Hematopoietic multipotent progenitor cell treated with erythropoietin and hydrocortisone succinate and interleukin-3 and kit ligand, for 4 days (in vitro differentiated cells): Measurements from ENCODE around the gene PHC3.

ENCODE experiments used
- DNase-seq: peaks from one replicate; pipeline ENCODE4 v3.0.0-alpha.2; 2015

PHC3 gene

DNA sequence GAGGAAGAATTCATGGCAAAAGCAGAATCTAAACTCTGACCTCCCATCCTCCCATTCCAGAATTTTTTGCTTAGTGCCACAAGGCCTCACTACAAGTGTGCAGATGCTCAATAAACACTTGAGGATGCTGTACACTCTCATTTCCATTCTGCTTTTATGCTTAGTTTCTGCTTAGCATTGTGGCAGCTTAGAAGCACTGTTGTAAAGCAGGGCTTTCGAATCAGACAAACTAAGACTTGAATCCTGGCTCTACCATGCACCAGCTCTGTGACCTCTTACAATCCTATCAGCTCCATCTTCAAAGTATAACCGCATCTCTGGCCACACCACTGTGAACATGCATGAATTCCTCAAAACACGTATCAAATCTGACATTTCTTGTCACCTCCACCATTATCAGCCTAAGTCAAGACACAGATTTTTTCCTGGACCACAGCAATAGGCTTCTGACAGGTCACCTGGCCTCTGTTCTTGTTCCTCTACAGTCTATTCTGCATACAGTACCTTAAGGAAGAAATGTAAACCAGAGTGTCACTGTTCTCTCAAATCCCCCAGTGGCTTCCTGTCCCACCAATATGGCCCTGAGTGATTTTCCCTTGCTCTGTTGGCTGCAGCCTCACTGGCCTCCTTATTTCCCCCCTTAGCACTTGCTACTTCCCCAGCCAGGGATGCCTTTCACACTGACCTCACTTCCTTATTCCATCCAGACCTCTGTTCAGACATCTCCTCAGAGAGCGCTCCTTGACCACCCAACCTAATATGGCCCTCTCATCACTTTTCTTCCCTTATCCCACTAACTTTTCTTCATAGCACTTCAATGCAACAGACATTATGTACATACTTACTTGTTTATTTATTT, 8.1 kb upstream of the PHC3 start:
- DNase-seq, result no peak

DNA sequence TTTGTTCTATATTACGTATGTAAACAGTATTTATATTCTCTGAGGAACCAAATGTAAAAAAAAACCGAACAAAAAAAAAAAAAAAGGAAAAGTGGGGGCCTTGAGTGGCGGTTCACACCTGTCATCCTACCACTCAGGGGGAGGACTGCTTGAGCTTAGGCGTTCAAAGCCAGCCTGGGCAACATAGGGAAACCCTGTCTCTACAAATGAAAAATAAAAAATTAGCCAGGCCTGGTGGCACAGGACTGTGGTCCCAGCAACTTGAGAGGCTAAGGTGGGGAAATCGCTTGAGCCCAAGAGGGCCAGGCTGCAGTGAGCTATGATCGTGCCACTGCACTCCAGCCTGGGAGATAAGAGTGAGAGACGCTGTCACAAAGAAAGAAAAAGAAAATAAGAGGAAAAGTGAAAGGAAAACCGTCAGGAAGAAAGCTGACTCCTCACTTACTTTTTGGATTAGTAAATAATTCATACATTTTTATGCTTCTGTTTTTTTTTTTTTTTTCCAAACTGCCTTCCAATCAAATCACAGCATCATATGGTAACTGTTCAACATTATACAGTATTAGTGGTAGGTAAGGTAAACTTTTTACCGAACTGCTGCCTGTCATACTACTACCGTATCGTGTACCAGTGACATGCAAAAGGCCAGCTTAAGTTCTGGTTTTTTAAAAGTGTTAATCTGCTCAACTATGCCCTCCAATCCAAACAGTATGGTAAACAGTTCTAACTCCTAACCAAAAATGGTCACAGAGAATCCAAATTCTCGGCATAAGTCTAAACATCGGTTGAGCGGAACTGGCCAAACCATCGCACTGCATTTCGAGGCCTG, 1.2 kb downstream of the PHC3 start:
- peak; percentile 50 for DNase-seq

DNA sequence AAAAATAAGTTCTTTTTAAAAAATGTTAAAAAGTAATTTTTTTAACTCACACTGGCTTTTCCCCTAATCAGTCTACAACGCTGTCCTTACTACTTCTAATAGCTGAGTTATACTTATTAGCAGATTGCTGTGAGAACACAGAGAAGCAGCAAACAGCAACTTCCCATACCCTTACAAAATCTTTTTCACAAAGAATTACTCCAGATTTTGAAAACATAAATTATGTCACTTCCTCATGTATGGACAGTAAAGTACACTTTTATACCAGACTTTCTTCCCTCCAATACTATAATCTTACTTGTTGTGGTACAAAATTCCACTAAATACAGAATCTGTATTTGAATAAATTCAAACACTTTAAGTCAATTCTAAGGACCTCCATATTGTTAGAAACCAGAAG, 2.1 kb downstream of the PHC3 start:
- peak; percentile 26 for DNase-seq

DNA sequence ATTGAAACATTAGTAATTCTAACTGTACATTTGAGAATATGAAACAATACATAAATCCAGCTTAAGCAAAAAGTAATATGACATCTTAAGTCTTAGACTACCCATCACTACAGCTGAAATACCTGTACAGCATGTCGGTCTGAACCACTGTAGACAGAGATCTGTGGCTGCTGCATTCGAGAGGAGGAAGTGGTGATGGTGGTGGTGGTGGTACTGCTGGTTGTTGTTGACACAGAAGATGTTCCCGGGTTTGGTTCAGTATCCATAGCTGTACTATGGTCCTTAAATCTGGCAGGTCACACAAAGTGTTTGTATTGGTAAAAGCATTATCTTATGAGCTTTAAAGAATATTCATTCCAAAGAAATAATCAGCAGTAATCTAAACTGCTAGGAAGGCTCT, 2.9 kb downstream of the PHC3 start:
- DNase-seq, result peak; percentile 41

DNA sequence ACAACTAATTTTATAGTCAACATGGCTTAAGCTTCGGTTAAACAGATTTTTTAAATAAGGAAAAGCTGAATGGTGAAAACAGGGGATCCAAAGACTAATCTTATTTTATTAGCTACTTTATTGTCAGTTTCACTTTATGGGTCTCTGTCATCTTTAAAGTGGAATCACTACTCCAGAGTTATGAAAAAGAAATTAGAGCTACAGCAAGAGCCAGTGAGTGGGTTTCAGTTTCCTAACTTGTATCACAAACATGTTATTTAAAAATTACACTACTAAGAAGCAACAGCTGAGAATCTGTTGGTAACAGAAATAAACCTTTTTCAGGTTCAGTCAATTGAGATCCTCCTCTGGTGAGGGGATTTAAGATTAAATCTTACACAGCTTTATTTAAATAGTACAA, 10.0 kb downstream of the PHC3 start:
- no peak for DNase-seq

DNA sequence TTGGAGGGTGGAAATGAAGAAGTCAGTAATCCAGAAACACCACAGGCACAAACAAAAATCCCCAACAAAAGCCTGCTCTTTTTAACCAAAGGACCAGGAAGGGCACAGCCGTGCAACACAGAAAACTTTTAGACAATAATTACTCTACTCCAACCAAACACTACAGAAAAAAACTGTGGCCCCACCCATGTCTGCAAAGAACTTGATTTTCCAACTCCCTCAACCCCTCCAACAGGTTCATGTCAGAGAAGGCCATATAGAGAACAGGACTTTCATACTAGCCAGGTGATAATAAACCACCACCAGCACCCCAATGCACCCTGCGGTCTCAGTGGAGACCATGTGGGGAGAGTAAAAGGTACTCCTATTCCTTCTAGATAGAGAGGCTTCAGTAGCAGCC, 16.8 kb downstream of the PHC3 start:
- DNase-seq, result no peak

DNA sequence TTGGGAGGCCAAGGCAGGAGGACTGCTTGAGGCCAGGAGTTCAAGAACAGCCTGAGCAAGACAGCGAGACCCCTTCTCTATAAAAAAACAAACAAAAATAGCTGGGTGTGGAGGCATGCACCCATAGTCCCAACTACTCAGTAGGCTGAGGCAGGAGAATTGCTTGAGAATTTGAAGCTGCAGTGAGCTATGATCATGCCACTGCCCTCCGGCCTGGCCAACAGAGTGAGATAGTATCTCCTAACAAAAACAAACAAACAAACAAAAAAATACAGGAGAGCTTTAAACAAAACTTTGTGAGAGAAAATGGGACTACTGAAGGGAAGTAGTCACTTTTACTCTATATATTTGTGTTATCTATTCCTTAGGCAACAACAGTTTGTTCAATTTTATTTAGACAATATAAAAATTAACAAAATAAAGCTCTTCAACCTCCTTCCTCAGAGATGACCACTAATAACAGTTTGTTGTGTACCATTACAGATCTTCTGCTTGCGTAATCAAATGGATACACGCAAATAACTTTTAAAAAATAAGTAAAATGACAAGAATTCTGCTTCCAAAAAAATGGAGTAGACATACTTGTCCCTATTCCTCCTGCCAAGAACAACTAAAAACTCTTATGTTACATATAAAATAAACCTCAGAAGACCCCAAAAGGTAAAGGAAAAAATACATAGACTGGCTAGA, 17.4 kb downstream of the PHC3 start:
- no peak for DNase-seq

DNA sequence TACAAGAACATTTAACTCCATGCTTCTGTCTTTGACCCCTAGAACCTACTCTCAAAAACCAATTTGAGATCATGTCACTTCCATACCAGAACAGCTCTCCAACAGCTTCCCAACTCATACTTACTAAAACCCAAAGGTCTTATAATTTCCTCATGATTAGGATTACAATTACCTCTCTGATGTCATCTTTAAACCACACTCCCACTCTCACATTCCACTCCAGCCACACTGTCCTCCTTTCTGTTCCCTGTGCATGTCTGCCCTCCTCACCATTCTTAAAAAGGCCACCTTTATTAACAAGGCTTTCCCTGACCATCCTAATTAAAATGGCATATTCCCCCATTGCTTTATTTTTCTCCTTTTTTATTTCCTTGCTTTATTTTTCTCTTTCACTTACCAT, 18.9 kb downstream of the PHC3 start:
- no peak for DNase-seq

DNA sequence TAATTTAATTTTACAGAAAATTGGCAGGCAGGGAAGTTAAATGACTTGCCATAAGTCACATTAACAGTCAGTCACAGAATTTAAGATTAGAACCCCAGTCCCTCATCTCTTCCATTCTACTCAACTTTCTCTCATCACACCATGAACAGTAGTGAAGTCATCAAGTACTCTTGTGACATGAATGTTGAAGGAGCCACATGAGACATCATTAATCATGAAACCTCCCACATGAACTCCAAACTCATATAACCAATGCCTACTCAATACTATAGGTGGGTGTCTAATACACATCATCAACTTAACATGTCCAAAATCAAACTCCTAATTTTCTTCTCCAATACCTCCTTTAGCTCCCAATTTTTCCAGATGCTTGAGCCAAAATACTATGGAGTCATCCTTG, 19.5 kb downstream of the PHC3 start:
- DNase-seq, result no peak

DNA sequence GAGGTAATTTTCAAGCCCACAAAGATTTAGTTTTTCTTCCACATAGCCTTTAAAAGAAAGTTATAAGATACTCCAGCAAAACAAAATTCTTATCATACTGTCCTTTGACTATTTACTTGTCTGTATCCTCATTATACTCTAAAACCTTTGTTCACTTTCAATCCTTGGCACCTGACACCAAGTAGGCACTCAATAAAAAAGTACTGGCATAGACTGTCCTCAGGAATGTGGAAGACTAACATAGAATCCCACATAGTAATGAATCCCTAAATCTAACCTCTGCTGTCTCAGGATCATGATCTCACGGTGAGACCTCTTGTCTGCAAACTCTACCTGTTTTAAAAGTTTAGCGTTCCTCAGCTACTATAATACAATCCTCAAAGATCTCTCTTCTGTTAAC, 21.6 kb downstream of the PHC3 start:
- no peak for DNase-seq

DNA sequence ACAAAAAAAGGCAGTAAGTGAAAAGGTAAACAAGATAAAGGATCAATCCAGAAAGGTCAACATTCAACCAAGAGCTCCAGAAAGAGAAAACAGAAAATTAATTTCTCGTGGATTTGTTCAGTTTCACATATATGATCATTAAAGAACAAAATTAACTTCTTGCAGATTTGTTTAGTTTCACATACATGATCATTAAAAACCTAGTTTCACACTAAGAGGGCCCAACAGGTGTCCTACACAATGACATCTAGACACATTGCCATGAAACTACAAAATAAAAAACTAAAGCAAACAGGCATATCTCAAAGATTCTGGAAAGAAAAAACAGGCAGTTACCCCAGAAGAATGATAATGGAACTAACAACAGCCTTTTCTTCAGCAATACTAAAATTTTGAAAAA, 22.1 kb downstream of the PHC3 start:
- DNase-seq, result no peak

DNA sequence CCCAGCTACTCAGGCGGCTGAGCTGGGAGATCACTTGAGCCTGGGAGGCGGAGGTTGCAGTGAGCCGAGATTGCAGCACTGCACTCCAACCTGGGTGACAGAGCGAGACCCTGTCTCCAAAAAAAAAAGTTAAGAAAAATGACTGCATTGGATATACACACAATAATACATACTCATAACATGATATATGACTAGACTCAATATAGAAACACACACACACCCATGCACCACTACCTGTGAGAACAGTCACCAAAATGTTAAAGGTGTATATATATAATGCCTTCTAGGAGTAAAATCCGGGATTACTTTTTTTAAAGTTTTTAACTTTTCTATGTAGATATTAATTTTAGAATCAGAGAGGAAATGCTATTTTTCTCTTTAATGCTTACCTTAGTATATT, 25.9 kb downstream of the PHC3 start:
- no peak for DNase-seq

DNA sequence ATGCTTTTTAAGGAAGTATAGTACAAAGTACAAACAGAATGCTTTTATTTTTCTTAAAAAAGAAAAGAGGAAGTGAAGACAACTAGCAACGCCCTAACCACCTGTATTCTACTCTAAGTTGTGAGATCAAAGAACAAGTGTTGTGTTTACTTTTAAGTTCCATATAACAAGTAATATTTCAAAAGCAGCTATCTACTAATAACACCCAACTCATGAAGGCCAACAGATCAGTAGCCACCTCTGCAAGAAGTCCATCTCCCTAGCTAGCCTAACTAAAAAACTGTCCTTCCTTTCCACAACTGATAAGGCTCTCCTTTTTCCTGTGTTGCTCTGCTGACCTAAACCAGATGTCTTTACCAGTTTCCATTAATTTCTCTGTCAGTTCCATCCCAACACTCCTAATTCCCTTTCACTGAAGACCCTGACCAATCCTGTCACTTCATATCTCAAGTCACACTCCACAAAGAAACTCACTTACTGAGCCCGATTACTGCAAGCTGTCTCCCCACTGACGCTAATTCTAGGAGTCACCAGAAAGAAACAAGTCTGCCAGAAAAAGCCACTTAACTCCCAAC, 26.9 kb downstream of the PHC3 start:
- peak; percentile 84 for DNase-seq

DNA sequence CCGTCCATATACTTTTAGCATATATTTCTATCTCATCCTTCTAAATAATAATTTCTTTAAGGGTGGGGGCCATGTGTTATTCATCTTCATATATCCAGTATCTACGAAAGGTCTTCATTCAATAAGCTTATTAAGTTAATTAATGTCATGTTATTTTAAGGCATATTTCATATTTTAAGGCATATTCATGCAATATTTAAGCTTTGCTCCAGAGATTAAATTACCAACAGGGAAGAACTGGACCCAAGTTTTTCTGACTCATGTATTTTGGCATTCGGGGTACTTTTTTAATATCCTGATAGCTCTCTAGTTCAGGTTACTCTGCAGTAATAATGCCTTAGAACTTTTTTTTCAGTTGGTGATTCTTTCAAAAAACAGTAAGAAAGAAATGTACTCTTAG, 27.4 kb downstream of the PHC3 start:
- DNase-seq, result no peak

DNA sequence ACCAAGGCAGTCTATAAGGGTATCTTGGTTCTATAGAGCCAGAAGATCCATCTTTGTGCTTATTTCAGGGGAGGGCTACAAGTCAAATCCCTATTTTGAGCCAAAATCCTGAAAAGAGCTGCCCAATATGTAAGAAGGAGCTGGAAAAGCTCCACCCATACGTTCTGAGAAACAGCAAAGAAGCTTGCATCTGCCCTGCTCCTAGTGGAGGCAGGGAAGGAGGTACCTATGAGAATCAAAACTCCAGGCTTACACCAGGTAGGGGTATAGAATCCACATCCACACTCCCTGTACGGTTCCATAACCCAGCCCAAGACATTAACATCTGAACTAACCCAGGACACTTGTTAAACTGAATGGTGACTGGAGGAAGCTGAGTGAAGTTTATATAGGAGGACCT, 30.0 kb downstream of the PHC3 start:
- DNase-seq, result no peak

DNA sequence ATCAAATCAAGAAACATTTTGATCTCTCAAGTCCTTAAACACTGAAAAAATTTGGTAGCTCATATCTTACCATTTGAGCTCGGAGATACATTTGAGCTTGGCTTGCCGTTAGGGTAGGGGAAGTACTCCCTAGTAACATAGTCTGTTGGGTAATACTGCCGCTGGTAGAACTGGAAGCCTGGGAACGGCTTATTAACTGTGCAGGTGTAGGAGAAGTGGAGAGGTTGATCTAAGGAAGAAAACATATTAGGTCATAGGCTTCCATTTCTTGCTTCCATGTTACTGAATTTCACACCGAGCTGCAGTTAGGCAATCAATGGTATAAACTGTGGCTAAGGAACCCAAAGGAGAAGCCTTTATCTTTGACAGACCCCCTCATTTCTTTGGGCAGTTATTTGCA, 32.5 kb downstream of the PHC3 start:
- DNase-seq, result no peak

DNA sequence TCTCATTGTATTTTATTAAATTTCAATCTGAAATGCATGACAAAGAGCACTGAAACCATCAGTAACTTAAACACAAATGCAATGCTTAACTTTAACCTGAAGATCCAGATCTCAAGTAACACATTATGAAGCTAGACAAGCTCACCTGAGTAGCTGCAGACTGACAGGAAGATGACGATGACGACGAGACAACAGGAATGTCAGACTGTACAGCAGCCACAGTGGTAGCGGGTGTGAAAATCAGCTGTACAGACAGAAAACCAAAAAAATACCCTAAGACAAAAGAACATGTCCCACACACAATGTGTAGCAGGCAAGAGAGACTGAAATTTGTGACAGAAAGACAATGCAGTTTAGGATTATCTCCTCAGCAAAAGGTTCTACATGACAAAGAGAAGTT, 36.3 kb downstream of the PHC3 start:
- DNase-seq, result no peak

DNA sequence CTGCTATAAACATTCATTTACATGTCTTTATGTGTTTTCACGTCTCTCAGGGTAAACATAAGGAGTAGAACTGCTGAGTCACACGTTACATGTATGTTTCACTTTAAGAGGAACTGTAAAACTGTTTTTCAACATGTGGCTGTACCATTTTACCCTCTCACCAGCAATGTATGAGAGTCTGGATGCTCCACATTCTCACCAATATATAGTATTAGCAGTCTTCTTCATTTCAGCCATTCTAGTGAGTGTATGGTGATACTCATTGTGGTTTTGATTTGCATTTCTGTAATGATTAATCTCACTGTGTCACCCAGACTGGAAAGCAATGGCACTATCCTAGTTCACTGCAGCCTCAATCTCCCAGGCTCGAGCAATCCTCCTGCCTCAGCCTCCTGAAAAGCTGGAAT, 37.1 kb downstream of the PHC3 start:
- DNase-seq, result peak; percentile 25

DNA sequence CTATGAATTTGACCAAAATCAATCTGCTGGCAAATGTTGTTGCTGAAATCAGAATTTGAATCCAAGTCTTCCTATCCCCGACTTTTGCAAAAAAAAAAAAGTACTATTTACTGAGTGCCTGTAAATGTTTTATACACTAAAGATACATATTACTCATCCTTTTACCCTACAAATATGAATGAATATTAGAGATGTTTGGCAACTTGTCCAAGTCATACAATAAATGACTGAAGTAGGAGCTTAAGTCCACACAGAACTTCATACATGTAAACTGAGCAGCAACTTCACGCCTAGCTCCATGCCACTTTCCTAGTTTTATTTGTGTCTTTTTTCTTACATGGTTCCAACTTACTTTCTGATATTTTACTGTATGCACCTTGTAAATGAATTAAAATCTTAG, 39.2 kb downstream of the PHC3 start:
- DNase-seq, result no peak

DNA sequence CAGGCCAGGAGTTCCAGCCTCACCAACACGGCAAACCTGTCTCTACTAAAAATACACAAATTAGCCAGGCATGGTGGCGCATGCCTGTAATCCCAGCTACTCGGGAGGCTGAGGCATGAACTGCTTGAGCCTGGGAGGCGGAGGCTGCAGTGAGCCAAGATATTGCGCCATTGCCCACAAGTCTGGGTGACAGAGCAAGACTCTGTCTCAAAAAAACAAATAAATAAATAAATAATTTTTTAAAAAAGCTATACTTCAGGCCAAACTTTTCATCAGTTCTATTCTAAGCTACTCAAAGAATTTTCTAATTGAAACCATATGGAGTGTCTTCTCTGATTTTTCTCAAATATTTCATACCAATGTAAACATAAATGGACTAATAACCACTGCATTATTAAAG, 43.5 kb downstream of the PHC3 start:
- peak; percentile 22 for DNase-seq

DNA sequence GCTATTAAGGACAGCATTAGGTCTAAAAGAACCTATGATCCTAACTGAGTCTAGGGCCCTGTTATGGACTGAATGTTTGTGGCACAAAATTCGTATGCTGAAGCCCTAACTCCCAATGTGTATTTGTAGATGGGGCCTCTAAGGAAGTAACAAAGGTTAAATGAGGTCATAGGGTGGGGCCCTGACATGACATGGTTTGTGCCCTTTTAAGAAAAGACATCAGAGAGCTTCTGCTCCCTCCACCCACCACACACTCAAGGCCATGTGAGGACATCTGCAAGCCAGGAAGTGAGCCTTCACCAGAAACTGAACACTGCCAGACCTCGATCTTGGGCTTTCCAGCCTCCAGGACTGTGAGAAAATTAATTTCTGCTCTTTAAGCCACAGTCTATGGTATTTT, 49.2 kb downstream of the PHC3 start:
- peak; percentile 57 for DNase-seq

DNA sequence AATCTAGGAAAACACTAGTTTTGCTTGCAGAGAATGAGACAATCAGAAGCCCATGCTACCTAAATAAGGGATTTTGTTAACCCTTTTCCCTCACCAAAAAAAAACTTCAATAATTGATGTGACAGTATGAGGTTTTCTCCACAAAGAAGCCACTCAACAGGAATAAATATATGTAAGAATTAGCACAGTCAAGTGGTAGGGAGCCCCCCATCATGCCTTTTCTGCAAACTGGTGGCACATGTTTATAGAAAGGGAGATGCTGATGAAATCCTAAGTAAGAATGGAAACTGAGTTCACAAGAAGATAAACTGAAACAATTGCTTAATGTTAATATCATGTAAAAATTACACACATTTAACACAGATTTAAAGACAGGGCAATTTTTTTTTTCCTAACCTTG, 51.0 kb downstream of the PHC3 start:
- DNase-seq, result no peak

DNA sequence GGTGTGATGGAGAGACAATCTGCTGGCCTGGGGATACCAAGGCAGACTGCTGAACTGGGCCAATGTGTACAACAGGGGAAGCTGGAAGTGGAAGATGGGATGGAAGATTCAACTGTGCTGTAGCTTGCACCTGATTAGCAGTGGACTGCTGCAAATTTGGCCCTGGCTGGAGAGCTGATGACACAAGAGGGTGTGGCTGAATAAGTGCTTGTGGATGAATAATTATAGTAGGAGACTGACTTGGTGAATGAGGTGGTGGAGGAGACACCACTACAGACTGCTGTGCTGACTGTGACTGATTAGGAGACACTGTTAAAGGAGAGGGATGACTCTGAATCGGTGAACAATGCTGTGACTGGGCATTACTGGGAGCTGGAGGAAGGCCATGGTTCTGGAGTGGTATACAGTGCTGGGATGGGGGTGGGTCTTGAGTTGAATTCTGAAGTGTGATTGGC, 52.5 kb downstream of the PHC3 start:
- peak; percentile 25 for DNase-seq
